Measurements from ENCODE around the gene TIFAB. TPM values are rescaled to one million over a fixed set of nuclear protein-coding genes. Genes with fewer than 3 reads are reported as not detected.

TIFAB gene
- total and polyA plus RNA-seq, 8 donors, result 0.12 to 0.21 TPM; not detected in 6

DNA sequence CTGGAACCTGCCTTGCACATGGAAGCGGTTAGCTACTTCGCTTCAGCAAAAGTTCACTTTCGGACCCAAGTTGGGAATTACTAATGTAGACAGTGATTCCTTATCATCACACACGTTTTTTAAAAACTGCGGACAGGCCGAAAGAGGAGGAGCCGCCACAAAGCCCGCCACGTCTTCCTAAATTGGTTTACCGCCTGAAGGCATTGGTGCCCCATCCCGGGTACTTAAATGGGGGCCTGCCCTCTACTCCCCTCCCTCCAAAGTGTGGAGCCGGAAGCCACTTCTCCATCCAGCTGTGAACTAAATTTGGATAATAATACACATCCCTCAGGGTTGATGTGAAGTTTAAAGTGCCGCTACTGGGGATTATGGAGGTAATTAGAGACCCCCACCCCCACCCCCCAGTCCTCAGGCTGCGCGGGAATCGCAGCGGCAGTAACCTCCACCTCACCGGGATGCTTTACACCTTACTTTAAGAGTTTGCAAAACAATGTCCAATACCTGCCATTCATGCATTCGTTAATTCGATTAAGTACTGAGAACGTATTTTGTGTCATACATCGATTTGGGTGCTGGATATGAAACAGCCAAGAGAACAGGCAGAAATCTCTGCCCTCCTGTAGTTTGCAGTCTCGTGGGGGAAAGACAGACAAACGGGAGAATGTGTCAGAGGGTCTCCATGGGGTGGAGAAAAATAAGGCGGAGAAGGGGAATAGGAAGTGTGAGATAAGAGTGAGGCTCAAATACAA lies 52.2 kb downstream of the TIFAB start:
- ATAC-seq, result no peak
- TF ChIP-seq, protein P1, sequence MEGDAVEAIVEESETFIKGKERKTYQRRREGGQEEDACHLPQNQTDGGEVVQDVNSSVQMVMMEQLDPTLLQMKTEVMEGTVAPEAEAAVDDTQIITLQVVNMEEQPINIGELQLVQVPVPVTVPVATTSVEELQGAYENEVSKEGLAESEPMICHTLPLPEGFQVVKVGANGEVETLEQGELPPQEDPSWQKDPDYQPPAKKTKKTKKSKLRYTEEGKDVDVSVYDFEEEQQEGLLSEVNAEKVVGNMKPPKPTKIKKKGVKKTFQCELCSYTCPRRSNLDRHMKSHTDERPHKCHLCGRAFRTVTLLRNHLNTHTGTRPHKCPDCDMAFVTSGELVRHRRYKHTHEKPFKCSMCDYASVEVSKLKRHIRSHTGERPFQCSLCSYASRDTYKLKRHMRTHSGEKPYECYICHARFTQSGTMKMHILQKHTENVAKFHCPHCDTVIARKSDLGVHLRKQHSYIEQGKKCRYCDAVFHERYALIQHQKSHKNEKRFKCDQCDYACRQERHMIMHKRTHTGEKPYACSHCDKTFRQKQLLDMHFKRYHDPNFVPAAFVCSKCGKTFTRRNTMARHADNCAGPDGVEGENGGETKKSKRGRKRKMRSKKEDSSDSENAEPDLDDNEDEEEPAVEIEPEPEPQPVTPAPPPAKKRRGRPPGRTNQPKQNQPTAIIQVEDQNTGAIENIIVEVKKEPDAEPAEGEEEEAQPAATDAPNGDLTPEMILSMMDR (IDR thresholded peaks at IDR 0.05), result no peak
- peak overlapping the region; percentile 63 to 98 (median 72) for H3K4me3 ChIP-seq
- H3K9me3 ChIP-seq, result no peaks in the 10 kb centered on the region
- 54 to 55% methylated on average over 25 of the region's 25 CpGs for WGBS, 2 donors
- H3K4me1 ChIP-seq, result peaks cover 0 to 17% (median 8%) of the 10 kb centered on the region in 3 donors
- intact Hi-C loops (cut with DNase I), result no loop called here
- H3K27me3 ChIP-seq, result no peaks in the 10 kb centered on the region
- peak overlapping the region in 2 of 4 donors; percentile 66 to 75 for H3K27ac ChIP-seq
- DNase-seq, result no peak
- no peaks in the 10 kb centered on the region for H3K36me3 ChIP-seq
- FAIRE-seq, result no peak

DNA sequence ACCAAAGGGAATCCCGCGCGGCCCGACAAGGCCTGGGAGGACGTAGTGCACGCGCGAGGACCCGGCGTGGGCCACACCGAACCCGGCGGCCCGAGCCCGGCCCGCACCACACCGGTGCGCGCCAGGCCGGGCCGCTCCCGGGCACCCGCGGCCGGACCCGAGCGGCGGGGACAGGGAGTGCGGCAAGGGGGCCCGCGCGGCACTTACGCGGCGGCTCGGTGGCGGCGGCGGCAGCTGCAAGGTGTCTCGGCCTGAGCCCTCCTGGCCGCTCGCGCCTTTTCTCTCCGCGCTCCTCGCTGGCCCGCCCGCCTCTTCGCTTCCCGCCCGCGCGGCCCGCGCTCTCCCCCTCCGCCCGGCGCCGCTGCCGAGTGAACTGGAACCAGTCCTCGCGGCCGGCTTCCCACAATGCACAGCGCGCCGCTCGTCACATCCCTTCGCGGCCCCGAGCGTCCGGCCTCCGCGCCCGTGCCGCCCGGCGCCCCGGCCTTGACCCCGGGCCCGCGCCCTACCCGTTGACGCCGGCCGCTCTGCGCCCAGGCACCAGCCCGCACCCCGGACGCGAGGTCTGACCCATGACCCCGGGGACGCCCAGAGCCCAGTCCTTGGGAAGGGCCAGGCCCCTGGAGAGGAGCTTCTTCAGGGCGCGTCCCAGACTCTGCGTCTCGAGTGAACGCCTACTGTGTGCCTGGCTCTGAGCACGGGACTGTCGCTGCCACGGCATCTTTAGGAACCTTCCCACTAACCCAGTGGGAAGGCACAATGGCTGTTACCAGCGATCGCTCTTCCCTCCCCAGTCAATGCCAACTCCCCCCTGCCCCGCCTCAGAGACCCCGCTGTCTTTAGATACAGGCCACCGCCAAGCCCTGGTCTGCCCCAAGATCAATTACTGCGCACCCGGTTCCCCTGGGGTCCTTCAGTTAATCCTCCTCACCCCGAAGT lies 53.0 kb downstream of the TIFAB start, which contains the start of gene MACROH2A1:
MACROH2A1 (minus strand) TSS at position 377 of the 939 bp plus-strand sequence. CDS start 10,138 bp downstream, outside the sequence.
- whole genome bisulfite sequencing, 2 donors, result 1 to 2% methylated on average over 69 to 109 of the region's 109 CpGs
- no peaks in the 10 kb centered on the region for H3K27me3 ChIP-seq
- peak; percentile 95 to 98 (median 96) for ATAC-seq
- H3K9me3 ChIP-seq, result no peaks in the 10 kb centered on the region
- peak within 1 kb of the TSS; percentile 63 to 98 (median 72) for H3K4me3 ChIP-seq
- intact Hi-C loops (cut with DNase I), result no loop called here
- peak; percentile 83 to 96 (median 86) for DNase-seq
- peak within 1 kb of the TSS; percentile 43 to 75 (median 68) for H3K27ac ChIP-seq
- TF ChIP-seq, protein P1 (IDR thresholded peaks at IDR 0.05), result no peak
- no peak for FAIRE-seq
- no peaks in the 10 kb centered on the region for H3K36me3 ChIP-seq
- peaks cover 0 to 17% (median 8%) of the 10 kb centered on the region in 3 donors for H3K4me1 ChIP-seq

DNA sequence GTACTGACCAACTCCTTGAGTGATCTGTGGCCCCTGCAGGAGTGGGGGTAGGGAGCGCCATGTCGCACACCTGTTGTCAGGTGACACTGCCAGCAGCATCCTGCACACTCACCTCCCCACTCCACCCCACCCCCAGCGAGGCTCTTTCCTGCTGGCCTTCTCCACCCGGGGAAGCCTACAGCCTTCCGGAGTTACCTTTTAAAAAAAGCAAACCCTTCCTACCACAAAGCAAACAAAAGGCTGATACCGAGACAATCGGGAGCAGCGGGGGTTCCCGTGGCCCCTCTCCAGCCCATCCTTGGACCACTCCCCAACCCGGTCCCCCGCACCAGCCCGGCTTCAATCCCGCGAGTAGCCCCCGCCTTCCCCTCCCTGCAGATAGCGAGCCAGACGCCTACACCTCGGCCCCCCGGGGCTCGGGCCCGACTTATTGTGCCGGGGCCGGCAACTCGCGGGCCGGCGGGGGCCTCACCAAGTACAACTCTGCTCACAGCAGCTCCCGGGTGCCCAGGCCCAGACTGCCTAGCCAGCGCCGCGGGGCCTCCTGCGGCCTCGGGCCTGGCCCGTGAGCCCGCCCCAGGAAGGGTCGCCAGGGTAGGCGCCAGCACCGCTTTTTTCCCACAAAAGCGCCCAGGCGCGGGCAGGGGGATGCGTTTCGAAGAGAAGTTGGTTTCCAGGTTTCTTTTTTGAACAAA lies 53.8 kb downstream of the TIFAB start:
- peak overlapping the region; percentile 63 to 98 (median 72) for H3K4me3 ChIP-seq
- H3K4me1 ChIP-seq, result peaks cover 0 to 17% (median 8%) of the 10 kb centered on the region in 3 donors
- intact Hi-C loops (cut with DNase I), result no loop called here
- no peaks in the 10 kb centered on the region for H3K36me3 ChIP-seq
- ATAC-seq, result peak; percentile 30 to 61 (median 52)
- DNase-seq, result peak in 5 of 6 donors; percentile 29 to 80 (median 45)
- no peak for FAIRE-seq
- peak overlapping the region; percentile 19 to 75 (median 68) for H3K27ac ChIP-seq
- WGBS, 2 donors, result 0% methylated on average over 43 of the region's 43 CpGs
- no peaks in the 10 kb centered on the region for H3K9me3 ChIP-seq
- H3K27me3 ChIP-seq, result no peaks in the 10 kb centered on the region
- TF ChIP-seq, protein P1 (IDR thresholded peaks at IDR 0.05), result no peak

Other genes with a start within 250 kb of the TIFAB start
- 10 to 100 TPM; 25.7 to 72.1 (median 36.5) TPM for gene MACROH2A1, start 53.1 kb downstream of the TIFAB start, total RNA-seq
- 10 to 100 TPM; 50.6 to 69.6 TPM for gene MACROH2A1, start 53.1 kb downstream of the TIFAB start, polyA plus RNA-seq
- not detected for gene DCANP1, start 5.0 kb downstream of the TIFAB start, total RNA-seq
- not detected for gene DCANP1, start 5.0 kb downstream of the TIFAB start, polyA plus RNA-seq
- not detected for gene NEUROG1, start 83.6 kb upstream of the TIFAB start, total RNA-seq
- gene NEUROG1, start 83.6 kb upstream of the TIFAB start, polyA plus RNA-seq, result not detected
- gene CXCL14, start 126.6 kb upstream of the TIFAB start, total RNA-seq, result 10 to 100 TPM in 2 of 6 donors, 1 to 10 TPM in 3, under 1 TPM in 1; 0.93 to 19.6 (median 2.4) TPM
- gene CXCL14, start 126.6 kb upstream of the TIFAB start, polyA plus RNA-seq, result 1 to 10 TPM; 5.9 to 9.5 TPM